Measurements from ENCODE around the gene SSBP3. TPM values are rescaled to one million over a fixed set of nuclear protein-coding genes. Genes with fewer than 3 reads are reported as not detected.

Gene SSBP3
- total RNA-seq, 1 donor from 2014 or later, result 44.0 TPM

DNA sequence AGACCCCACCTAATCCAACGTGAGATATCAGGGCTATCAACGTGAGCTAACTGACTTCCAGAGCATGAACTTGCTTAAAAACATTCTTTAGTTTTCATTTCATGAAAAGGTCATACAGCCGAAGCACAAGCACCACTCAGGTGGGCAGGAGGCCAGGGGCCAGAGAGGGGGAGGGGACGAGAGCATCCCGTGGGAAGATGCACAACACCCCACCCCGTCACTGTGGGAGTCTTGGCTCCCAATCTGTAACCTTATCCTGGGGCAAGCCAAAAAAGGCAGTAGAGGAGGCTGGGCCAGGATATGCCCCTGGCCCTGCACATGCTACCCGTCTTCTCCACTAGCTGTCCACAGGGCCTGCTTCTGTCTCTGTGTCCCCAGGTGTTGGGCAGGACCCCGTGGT, 31.4 kb downstream of the SSBP3 start:
- Histone ChIP-seq H3K9me3 (no peaks in the 10 kb centered on the region), H3K4me3 (no peak overlapping the region), H3K27me3 (ENCODE audit: low read depth) (no peaks in the 10 kb centered on the region), H3K36me3 (no peaks in the 10 kb centered on the region), H3K27ac (no peak overlapping the region), H3K4me1 (peaks cover 64% of the 10 kb centered on the region)
- intact Hi-C loops (cut with DNase I), result no loop called here
- no peak for DNase-seq
- ATAC-seq, result no peak
- TF ChIP-seq, protein P1, sequence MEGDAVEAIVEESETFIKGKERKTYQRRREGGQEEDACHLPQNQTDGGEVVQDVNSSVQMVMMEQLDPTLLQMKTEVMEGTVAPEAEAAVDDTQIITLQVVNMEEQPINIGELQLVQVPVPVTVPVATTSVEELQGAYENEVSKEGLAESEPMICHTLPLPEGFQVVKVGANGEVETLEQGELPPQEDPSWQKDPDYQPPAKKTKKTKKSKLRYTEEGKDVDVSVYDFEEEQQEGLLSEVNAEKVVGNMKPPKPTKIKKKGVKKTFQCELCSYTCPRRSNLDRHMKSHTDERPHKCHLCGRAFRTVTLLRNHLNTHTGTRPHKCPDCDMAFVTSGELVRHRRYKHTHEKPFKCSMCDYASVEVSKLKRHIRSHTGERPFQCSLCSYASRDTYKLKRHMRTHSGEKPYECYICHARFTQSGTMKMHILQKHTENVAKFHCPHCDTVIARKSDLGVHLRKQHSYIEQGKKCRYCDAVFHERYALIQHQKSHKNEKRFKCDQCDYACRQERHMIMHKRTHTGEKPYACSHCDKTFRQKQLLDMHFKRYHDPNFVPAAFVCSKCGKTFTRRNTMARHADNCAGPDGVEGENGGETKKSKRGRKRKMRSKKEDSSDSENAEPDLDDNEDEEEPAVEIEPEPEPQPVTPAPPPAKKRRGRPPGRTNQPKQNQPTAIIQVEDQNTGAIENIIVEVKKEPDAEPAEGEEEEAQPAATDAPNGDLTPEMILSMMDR (IDR thresholded peaks at IDR 0.05), result no peak

DNA sequence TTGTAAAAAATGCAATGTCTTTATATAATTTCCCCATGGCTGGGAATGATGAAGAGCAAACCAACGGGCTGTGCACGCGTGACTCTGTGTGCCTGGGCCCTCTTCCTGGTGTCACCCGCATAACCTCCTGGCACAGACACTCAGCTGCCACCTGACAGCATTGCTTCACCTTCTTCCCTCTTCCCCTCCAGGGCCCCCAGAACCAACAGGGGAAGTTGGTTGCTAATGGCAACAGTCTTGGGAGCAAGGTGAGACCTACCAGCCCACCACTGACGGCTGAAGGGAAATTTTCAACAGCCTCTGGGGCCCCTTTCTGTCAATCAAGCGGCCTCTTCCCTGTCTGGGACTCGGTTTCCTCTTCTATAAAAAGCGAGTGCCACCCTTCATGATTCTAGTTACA, 33.2 kb downstream of the SSBP3 start:
- intact Hi-C loops (cut with DNase I), result no loop called here
- no peaks in the 10 kb centered on the region for H3K9me3 ChIP-seq
- ATAC-seq, result no peak
- H3K4me1 ChIP-seq, result peaks cover 47% of the 10 kb centered on the region
- no peak overlapping the region for H3K27ac ChIP-seq
- DNase-seq, result no peak
- TF ChIP-seq, protein P1 (IDR thresholded peaks at IDR 0.05), result no peak
- H3K36me3 ChIP-seq, result no peaks in the 10 kb centered on the region
- H3K4me3 ChIP-seq, result no peak overlapping the region
- H3K27me3 ChIP-seq (ENCODE audit: low read depth), result no peaks in the 10 kb centered on the region

DNA sequence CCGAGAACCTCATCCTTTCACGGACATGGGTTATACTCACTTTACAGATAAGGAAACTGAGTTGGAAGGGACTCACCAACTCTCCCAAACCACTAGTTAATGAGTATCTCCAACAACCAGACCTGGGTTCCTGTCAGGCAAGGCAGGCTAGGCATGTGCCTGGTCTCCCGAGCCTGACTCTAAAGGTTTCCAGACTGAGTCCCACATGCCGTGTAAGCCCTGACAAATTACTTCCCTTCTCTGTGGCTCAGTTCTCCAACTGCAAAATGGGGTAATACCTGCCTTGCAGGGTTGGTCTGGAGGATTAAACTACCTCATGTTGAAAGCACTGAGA, 34.3 kb downstream of the SSBP3 start:
- peaks cover 36% of the 10 kb centered on the region for H3K4me1 ChIP-seq
- TF ChIP-seq, protein P1 (IDR thresholded peaks at IDR 0.05), result no peak
- ATAC-seq, result no peak
- intact Hi-C loops (cut with DNase I), result no loop called here
- no peak overlapping the region for H3K27ac ChIP-seq
- no peak overlapping the region for H3K4me3 ChIP-seq
- no peaks in the 10 kb centered on the region for H3K27me3 ChIP-seq (ENCODE audit: low read depth)
- no peaks in the 10 kb centered on the region for H3K9me3 ChIP-seq
- no peaks in the 10 kb centered on the region for H3K36me3 ChIP-seq
- no peak for DNase-seq

DNA sequence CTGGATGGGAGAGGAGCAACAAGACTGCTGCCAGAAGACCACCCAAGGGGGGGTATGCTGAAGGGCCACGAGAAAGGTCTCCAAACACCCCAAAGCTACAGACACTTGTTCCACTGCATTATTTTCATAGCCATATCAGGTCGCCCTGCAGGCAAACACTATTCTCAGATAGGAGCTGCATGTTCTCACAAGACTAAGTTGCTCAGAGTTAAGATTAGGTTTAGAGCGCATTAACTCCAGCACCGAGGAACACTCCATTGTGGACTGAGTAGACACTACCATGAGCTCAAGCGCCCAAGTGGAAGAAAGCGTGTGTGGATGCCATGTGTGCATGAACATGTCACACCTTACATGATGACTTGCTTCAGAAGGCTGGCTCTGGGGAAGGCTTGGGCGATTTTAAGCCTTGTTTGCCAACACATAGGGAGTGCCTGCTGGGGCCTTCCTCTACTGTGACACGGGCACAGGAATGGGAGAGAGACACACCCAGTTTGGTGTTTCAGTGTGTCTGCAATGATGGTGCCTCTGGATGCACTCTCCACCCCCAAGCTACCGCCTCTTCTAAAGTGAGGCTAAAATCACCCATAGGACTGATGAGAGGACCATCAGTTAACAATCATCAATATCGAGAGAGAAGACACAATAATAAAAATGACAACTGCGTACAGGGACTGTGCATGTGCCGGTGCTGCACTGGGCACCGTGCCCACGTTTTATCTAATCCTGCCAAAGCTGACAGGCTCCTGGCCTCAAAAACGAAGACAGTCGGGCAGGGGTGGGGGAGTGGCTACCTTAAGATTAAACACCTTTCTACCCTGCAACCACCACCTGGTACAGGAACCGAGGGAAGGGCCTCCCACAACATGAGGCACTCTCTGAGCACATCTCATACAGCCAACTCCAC, 34.9 kb downstream of the SSBP3 start:
- intact Hi-C loops (cut with DNase I), result no loop called here
- ATAC-seq (no peak), DNase-seq (no peak)
- Histone ChIP-seq H3K36me3 (no peaks in the 10 kb centered on the region), H3K27ac (no peak overlapping the region), H3K9me3 (no peaks in the 10 kb centered on the region), H3K4me3 (no peak overlapping the region), H3K4me1 (peaks cover 30% of the 10 kb centered on the region), H3K27me3 (ENCODE audit: low read depth) (no peaks in the 10 kb centered on the region)
- TF ChIP-seq, protein P1 (IDR thresholded peaks at IDR 0.05), result no peak

DNA sequence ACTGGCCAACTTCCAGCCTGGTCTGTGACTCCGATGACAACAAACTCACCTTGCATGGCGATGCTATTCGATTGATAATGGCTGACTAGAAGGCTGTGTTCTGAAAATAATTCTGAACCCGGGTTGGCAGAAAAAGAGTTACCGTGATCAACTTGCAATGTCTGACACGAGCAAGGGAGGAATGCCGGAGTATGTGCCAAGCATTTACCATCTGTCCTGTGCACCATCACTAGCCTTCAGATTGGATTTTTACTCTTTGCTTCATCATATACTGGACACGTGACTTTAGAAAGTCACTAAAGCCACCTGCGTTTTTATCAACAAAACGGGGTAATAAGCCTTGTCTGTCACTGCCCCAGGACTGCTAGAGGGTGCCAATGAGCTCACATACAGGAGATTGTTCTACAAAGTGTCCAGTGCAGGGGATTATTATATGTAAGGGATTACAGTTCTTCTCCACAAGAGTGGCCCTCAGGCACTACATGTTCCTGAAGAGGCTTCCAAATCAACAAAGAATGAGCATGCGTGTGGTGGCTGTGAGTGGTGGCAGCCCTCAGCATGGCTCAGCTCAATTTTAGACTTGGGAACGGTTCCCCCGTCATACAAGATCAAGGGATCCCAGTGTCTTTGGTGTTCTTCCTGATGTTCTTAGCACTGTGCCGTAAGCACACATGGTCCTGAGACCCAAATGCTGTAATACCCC, 35.8 kb downstream of the SSBP3 start:
- intact Hi-C loops (cut with DNase I), result no loop called here
- peaks cover 35% of the 10 kb centered on the region for H3K4me1 ChIP-seq

More for the DNA sequence above, 35.8 kb downstream of the SSBP3 start:
- Histone ChIP-seq H3K27ac (no peak overlapping the region), H3K4me3 (no peak overlapping the region), H3K9me3 (no peaks in the 10 kb centered on the region), H3K36me3 (no peaks in the 10 kb centered on the region), H3K27me3 (ENCODE audit: low read depth) (no peaks in the 10 kb centered on the region)
- no peak for ATAC-seq
- no peak for DNase-seq
- TF ChIP-seq, protein P1 (IDR thresholded peaks at IDR 0.05), result no peak

Measured in lower lobe of right lung (tissue), 2 donors.